Measurements from ENCODE around the gene ERP29.

The ERP29 gene

GRCh38 chr12:112066566-112066965 lies 53.3 kb downstream of the ERP29 start:
- no peak for TF ChIP-seq CTCF (IDR thresholded peaks at IDR 0.05; ENCODE audit: control insufficient read depth, insufficient read depth, low read depth, low read length, missing control alignments)
- DNase-seq (ENCODE audit: low read depth) = no peak
- H3K4me3 ChIP-seq (ENCODE audit: control insufficient read depth, low read depth, low read length) = no peak overlapping the region

All from AG09309 (cell line).